K562 (cell line): ENCODE results near the gene ZNF460. TPM values are rescaled to one million over a fixed set of nuclear protein-coding genes. Genes with fewer than 3 reads are reported as not detected.

ENCODE experiments used
- ATAC-seq: fragments of 200-7000 bp; cut with Tn5 transposase; 3 replicates; pipeline ENCODE4 v1.9.1; 2020; ENCODE audit warnings: moderate library complexity
- BruUV-seq: library from RNA; stranded (reverse); fragments of 400-500 nt; replicated peaks from 2 replicates; lab custom pipeline; 2021; lab: Mats Ljungman, UMichigan
- CTCF ChIA-PET: fragments of 300-600 bp; formaldehyde crosslinking; extraction: SDS; loops from one replicate; lab custom pipeline; 2021; ENCODE audit warnings: low intra/inter-chr PET ratio; lab: Yijun Ruan, JAX
- POLR2A ChIA-PET: fragments of 300-600, 350-650 bp; sonication (Branson Sonifier 250); formaldehyde crosslinking; extraction: SDS; loops from one replicate; lab custom pipeline; 2021; ENCODE audit warnings: antibody characterized with exemption, inconsistent platforms; lab: Yijun Ruan, JAX
- DNase-seq, 4 experiments: peaks; one replicate each; pipeline versions ENCODE4 v3.0.0 to v3.0.0-alpha.2; 2011 to 2018; ENCODE audit warnings: low spot score in 3 of 4, mixed read lengths in 3 of 4; ENCODE audit errors: extremely low read depth in 1 of 4
- FAIRE-seq: peaks from 2 replicates; lab custom pipeline; 2011; peaks lifted over from hg19 to GRCh38; lab: Jason Lieb, UNC
- H2AFZ ChIP-seq: 2 replicates; pipeline ENCODE4 v1.6.0; 2011; ENCODE audit warnings: low read depth, low read length, control low read depth, inconsistent platforms
- H3K27ac ChIP-seq: fragments of 200-600 bp; 3 replicates; pipeline ENCODE4 v1.8.0; 2011; ENCODE audit warnings: low read depth, mild to moderate bottlenecking, control low read depth, inconsistent platforms, low read length, moderate library complexity, mixed read lengths; ENCODE audit errors: extremely low read depth
- H3K27me3 ChIP-seq, 2 experiments: fragments of 300-600 bp in 1 of 2; 2 replicates in 1 of 2; 3 replicates in 1 of 2; pipeline versions ENCODE4 v1.6.0 to v1.8.0; 2011; ENCODE audit warnings: inconsistent platforms in 2 of 2, low read length in 2 of 2, mild to moderate bottlenecking in 1 of 2, mixed read lengths in 1 of 2, moderate library complexity in 1 of 2; ENCODE audit not compliant: control insufficient read depth in 2 of 2, insufficient read depth in 2 of 2
- H3K36me3 ChIP-seq: fragments of 300-600 bp; 3 replicates; pipeline ENCODE4 v1.8.0; 2011; ENCODE audit warnings: mild to moderate bottlenecking, low read length, inconsistent platforms; ENCODE audit not compliant: control insufficient read depth, insufficient read depth
- H3K4me1 ChIP-seq, 2 experiments: fragments of 200-600 bp in 1 of 2; replicated peaks in 1 of 2; 2 replicates in 1 of 2; 3 replicates in 1 of 2; pipeline versions ENCODE4 v1.5.1 to v1.8.0; 2011; ENCODE audit warnings: inconsistent platforms in 2 of 2, low read length in 2 of 2, mild to moderate bottlenecking in 1 of 2, mixed read lengths in 1 of 2, moderate library complexity in 1 of 2; ENCODE audit not compliant: control insufficient read depth in 2 of 2, insufficient read depth in 2 of 2
- H3K4me2 ChIP-seq: 2 replicates; pipeline ENCODE4 v1.6.1; 2011; ENCODE audit warnings: low read length, control low read depth, inconsistent platforms, mixed read lengths; ENCODE audit not compliant: insufficient read depth
- H3K4me3 ChIP-seq: fragments of 200-600 bp; sonication (generic), shearing (Covaris generic); 2 replicates; pipeline ENCODE4 v1.5.1; 2016; ENCODE audit warnings: control low read depth, inconsistent platforms
- H3K79me2 ChIP-seq: fragments of 200-600 bp; 3 replicates; pipeline ENCODE4 v1.8.0; 2011; ENCODE audit warnings: low read length, inconsistent platforms; ENCODE audit not compliant: control insufficient read depth, insufficient read depth
- H3K9ac ChIP-seq, 2 experiments: 2 replicates each; pipeline versions ENCODE4 v1.6.0 to v1.6.1; 2011; ENCODE audit warnings: low read depth in 2 of 2, low read length in 2 of 2, control low read depth in 1 of 2, inconsistent platforms in 1 of 2, mild to moderate bottlenecking in 1 of 2, mixed read lengths in 1 of 2; ENCODE audit not compliant: insufficient read depth in 1 of 2
- H3K9me1 ChIP-seq: one replicate; pipeline ENCODE4 v1.6.0; 2011; ENCODE audit warnings: inconsistent platforms, mild to moderate bottlenecking, low read length, moderate library complexity; ENCODE audit not compliant: control insufficient read depth, insufficient read depth
- H3K9me3 ChIP-seq: replicated peaks from 2 replicates; pipeline ENCODE4 v1.5.1; 2011; ENCODE audit warnings: low read depth, low read length, inconsistent platforms; ENCODE audit not compliant: control insufficient read depth, insufficient read depth
- H4K20me1 ChIP-seq: replicated peaks from 2 replicates; pipeline ENCODE4 v1.6.1; 2011; ENCODE audit warnings: low read length, inconsistent platforms, mixed read lengths; ENCODE audit not compliant: control insufficient read depth, insufficient read depth
- BRCA1 ChIP-seq, 2 experiments: fragments of 450-650 bp in 1 of 2; sonication (generic) in 1 of 2; formaldehyde crosslinking in 1 of 2; IDR thresholded peaks; 2 replicates each; pipeline versions ENCODE4 v1.5.0 to v1.6.1; 2017 to 2020; ENCODE audit warnings: mild to moderate bottlenecking in 1 of 2, missing genetic modification reagents in 1 of 2
- WGBS: fragments of 100-300 bp; shearing (Covaris generic); methylation state at CpG from one replicate; pipeline ENCODE4 v1.1.6; 2016; ENCODE audit warnings: low coverage, mixed read lengths; ENCODE audit not compliant: insufficient coverage; ENCODE audit errors: missing lambda C conversion rate; 5-methylcytosine and 5-hydroxymethylcytosine counted together
- in situ Hi-C: fragments of 300-500 bp; cut with MboI; formaldehyde crosslinking; loops from 4 replicates; pipeline ENCODE4 v1.15.0; 2018; ENCODE audit warnings: inconsistent platforms, mixed read lengths
- intact Hi-C: fragments of 100-400 bp; cut with micrococcal nuclease; formaldehyde crosslinking; loops from 2 replicates; pipeline ENCODE4 v1.14.2; 2022
- polyA plus RNA-seq, 8 experiments: library from polyadenylated mRNA; depleted of rRNA in 4 of 8; stranded (reverse) in 5 of 8; unstranded in 3 of 8; fragments of >200 nt; fragmentation: Nextera tagmentation in 2 of 8; fragmentation: Illumina TruSeq in 1 of 8; extraction: Ambion mirVana in 2 of 8; extraction: Trizol in 1 of 8; gene quantifications; 2 replicates each; pipeline versions ENCODE4 v1.2.1 to v1.2.3, GENCODE V29; 2011 to 2014; ENCODE audit warnings: inconsistent platforms in 1 of 8, missing spikeins in 1 of 8
- total RNA-seq, 7 experiments: library from RNA; depleted of rRNA in 6 of 7; stranded (reverse); fragments of >200 nt in 6 of 7; fragmentation: Illumina TruSeq in 2 of 7; extraction: Trizol in 2 of 7; gene quantifications; 2 replicates each; pipeline versions ENCODE4 v1.2.1 to v1.2.3, GENCODE V29; 2011 to 2021; ENCODE audit warnings: low replicate concordance in 1 of 7
- TF ChIP-seq, protein P1 (sequence below): sonication (generic); IDR thresholded peaks from 2 replicates; pipeline ENCODE4 v1.6.1; 2016
- TF ChIP-seq, protein P2 (sequence below): fragments of 250-450 bp; sonication (Bioruptor Pico); IDR thresholded peaks from 2 replicates; pipeline ENCODE4 v1.8.0; 2021; ENCODE audit warnings: borderline replicate concordance, mild to moderate bottlenecking, moderate library complexity; ENCODE audit not compliant: poor library complexity, severe bottlenecking
- TF ChIP-seq, protein P3 (sequence below): fragments of 250-450 bp; sonication (Bioruptor Pico); IDR thresholded peaks from 2 replicates; pipeline ENCODE4 v1.8.0; 2022; ENCODE audit warnings: moderate library complexity, mild to moderate bottlenecking, inconsistent platforms
- TF ChIP-seq, protein P4 (sequence below): IDR thresholded peaks from 2 replicates; pipeline ENCODE4 v1.6.1; 2014; ENCODE audit warnings: antibody characterized with exemption
- TF ChIP-seq, protein P5 (sequence below): fragments of 250-450 bp; sonication (Bioruptor Pico); IDR thresholded peaks from 2 replicates; pipeline ENCODE4 v1.6.1; 2021; ENCODE audit warnings: mild to moderate bottlenecking

ZNF460 gene
- total and polyA plus RNA-seq, 9 of the 15 experiments (the other 6 are each of a cell fraction or from before 2014, with no cell fraction given): 0.45 to 36.2 (median 16.6) TPM

DNA sequence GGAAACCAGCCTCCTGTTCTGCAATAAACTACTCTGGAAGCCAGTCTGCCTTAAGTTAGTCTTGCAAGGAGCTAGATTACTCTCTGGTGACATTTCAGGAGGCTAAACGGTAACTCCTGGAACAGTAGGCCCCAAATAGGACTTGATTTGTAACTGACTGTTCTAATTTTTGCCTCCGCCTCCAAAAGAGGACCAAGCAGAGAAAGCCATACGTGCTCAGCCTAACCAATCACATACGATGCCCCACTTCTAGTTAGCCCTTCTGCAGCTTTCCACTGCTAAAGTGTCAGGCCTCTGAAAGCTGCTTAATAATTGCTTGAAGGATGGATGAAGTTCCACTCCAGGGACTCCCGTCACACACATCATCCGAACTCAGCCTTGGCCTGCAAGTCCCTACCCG, 39.1 kb upstream of the ZNF460 start:
- Histone ChIP-seq H3K79me2 (peaks cover 26% of the 10 kb centered on the region), H3K9ac (peak overlapping the region; percentile 85 to 93), H3K4me2 (peak overlapping the region; percentile 94), H3K4me3 (peak overlapping the region; percentile 63), H3K27ac (peak overlapping the region; percentile 84), H3K9me3 (peaks cover 4% of the 10 kb centered on the region; the same call in 1 of the 2 replicates), H3K4me1 (peaks cover 7 to 10% of the 10 kb centered on the region in 2 experiments; a peak in 4 of 5 replicates), H3K27me3 (no peaks in the 10 kb centered on the region), H3K9me1 (no peaks in the 10 kb centered on the region), H3K36me3 (peaks cover 22% of the 10 kb centered on the region; the same call in 2 of the 3 replicates), H2AFZ (peak overlapping the region; percentile 97), H4K20me1 (no peaks in the 10 kb centered on the region)
- FAIRE-seq (peak; percentile 73), ATAC-seq (no peak), DNase-seq (peak in 2 of 4 experiments; percentile 13)
- TF ChIP-seq, protein P1, sequence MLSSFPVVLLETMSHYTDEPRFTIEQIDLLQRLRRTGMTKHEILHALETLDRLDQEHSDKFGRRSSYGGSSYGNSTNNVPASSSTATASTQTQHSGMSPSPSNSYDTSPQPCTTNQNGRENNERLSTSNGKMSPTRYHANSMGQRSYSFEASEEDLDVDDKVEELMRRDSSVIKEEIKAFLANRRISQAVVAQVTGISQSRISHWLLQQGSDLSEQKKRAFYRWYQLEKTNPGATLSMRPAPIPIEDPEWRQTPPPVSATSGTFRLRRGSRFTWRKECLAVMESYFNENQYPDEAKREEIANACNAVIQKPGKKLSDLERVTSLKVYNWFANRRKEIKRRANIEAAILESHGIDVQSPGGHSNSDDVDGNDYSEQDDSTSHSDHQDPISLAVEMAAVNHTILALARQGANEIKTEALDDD: 0 out of 2 replicates have a peak, but pooled peaks have one; percentile 22
- TF ChIP-seq, protein P2, sequence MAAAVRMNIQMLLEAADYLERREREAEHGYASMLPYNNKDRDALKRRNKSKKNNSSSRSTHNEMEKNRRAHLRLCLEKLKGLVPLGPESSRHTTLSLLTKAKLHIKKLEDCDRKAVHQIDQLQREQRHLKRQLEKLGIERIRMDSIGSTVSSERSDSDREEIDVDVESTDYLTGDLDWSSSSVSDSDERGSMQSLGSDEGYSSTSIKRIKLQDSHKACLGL: no peak
- TF ChIP-seq, protein P3, sequence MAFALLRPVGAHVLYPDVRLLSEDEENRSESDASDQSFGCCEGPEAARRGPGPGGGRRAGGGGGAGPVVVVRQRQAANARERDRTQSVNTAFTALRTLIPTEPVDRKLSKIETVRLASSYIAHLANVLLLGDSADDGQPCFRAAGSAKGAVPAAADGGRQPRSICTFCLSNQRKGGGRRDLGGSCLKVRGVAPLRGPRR (CRISPR knock-in tag): no peak
- TF ChIP-seq, protein P4, sequence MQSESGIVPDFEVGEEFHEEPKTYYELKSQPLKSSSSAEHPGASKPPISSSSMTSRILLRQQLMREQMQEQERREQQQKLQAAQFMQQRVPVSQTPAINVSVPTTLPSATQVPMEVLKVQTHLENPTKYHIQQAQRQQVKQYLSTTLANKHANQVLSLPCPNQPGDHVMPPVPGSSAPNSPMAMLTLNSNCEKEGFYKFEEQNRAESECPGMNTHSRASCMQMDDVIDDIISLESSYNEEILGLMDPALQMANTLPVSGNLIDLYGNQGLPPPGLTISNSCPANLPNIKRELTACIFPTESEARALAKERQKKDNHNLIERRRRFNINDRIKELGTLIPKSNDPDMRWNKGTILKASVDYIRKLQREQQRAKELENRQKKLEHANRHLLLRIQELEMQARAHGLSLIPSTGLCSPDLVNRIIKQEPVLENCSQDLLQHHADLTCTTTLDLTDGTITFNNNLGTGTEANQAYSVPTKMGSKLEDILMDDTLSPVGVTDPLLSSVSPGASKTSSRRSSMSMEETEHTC: no peak
- TF ChIP-seq BRCA1 (IDR thresholded peaks at IDR 0.05): no peak
- no peak for TF ChIP-seq BRCA1 (CRISPR knock-in tag; IDR thresholded peaks at IDR 0.05)
- TF ChIP-seq, protein P5, sequence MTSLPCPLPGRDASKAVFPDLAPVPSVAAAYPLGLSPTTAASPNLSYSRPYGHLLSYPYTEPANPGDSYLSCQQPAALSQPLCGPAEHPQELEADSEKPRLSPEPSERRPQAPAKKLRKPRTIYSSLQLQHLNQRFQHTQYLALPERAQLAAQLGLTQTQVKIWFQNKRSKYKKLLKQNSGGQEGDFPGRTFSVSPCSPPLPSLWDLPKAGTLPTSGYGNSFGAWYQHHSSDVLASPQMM (CRISPR knock-in tag): no peak
- in situ Hi-C loops: no loop called here
- ChIA-PET POLR2A (no interaction called here), CTCF (no interaction called here)
- WGBS: 17% methylated on average over 7 of the region's 7 CpGs
- BruUV-seq: no TSS peak
- intact Hi-C loops: loop anchor here (5.0 kb wide), 1 partner anchor 41 kb away; the partner anchor contains the start of gene ZNF460
